Activated T-helper 17 cell treated with anti-CD3 and anti-CD28 coated beads, Interleukin-2, amount 50 U/mL, for 72 hours (primary cell): ENCODE data around the gene ARHGDIB. TPM values are rescaled to one million over a fixed set of nuclear protein-coding genes. Genes with fewer than 3 reads are reported as not detected.

Source experiments
- ATAC-seq: fragments of 150-1000 bp; cut with Tn5 transposase; replicated peaks from 2 replicates; pipeline ENCODE4 v1.10.0; 2021; ENCODE audit warnings: mild to moderate bottlenecking, moderate library complexity
- H3K27ac Mint-ChIP-seq: one replicate; pipeline ENCODE4 v1.8.0; 2022; ENCODE audit warnings: mixed read lengths
- H3K27me3 Mint-ChIP-seq: one replicate; pipeline ENCODE4 v1.8.0; 2022; ENCODE audit warnings: mixed read lengths
- H3K36me3 Mint-ChIP-seq: one replicate; pipeline ENCODE4 v1.8.0; 2022; ENCODE audit warnings: low read depth, mild to moderate bottlenecking, mixed read lengths
- H3K4me1 Mint-ChIP-seq: one replicate; pipeline ENCODE4 v1.8.0; 2022; ENCODE audit warnings: mixed read lengths
- H3K4me3 Mint-ChIP-seq: one replicate; pipeline ENCODE4 v1.8.0; 2022; ENCODE audit warnings: mild to moderate bottlenecking, mixed read lengths
- H3K9me3 Mint-ChIP-seq: one replicate; pipeline ENCODE4 v1.8.0; 2022; ENCODE audit warnings: mixed read lengths
- total RNA-seq, 2 donors: library from RNA; stranded (reverse); gene quantifications; one replicate each; pipeline ENCODE4 v1.2.3, GENCODE V29; 2022

The ARHGDIB gene
- 100 to 1,000 TPM; 691 to 930 TPM for total RNA-seq

DNA sequence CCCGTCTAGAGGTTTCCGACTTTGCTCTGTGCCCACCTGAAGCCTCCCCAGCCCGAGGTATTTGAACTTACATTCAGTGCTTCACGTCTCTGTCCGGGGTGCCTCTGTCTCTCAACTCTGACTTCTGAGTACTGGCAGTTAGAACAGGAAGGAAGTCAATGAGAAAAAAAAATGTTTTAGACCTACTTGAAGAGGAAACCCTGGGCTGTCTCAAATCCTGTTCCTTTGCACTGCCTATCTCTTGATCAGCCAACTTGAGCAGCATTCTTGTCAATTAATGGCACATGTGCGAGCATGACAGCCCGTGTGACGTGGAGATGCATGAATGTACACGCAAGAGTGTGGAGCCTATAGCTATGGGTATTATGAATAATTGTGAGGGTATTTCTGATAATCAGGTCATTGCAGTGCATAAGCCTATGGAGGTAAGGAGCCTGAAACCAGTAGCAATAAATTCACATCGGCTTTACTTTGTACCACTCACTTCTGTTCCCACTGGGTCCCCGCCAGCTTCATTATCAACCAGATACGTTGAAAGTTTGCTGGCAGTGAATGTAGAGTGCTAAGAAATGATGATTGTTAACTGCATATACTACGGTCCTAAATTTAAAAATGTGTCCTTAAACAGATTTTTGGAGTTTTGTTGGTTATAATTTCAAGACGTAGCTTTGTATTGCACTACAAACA is at the start of gene ARHGDIB:
Gene ARHGDIB (minus strand): TSS at position 136 of the 687 bp plus-strand sequence. CDS start 10,889 bp downstream, outside the sequence.
- peak within 1 kb of the TSS; percentile 81 for H3K4me3 Mint-ChIP-seq
- H3K9me3 Mint-ChIP-seq: no peaks in the 10 kb centered on the region
- peak; percentile 68 for ATAC-seq
- H3K27ac Mint-ChIP-seq: peak within 1 kb of the TSS; percentile 93
- H3K36me3 Mint-ChIP-seq: peaks cover 51% of the 10 kb centered on the region
- H3K27me3 Mint-ChIP-seq: no peaks in the 10 kb centered on the region
- H3K4me1 Mint-ChIP-seq: peaks cover 34% of the 10 kb centered on the region

GRCh38 chr12:15011162-15011561 is 49.8 kb upstream of the ARHGDIB start:
- no peak for ATAC-seq

DNA sequence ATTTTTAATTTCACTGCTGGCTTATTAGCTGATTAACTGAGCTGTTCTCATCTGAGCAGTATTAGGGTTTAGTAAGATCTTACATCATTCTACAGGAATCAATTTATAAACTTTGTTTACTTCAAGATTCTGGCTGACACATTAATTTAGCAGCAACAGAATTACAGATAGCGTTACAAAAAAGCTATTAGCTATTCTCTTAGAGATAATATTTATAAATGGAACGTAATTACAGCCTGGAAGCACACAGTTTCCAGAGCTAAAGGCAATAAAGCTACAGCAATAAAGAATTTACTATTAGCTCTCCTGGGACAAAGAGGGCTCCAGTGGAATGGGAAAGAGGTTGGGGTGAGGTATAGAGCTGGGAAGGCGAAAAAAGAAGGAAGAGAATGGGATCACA is 46.1 kb upstream of the ARHGDIB start:
- H3K27me3 Mint-ChIP-seq: peaks cover 27% of the 10 kb centered on the region
- H3K36me3 Mint-ChIP-seq: no peaks in the 10 kb centered on the region
- H3K4me1 Mint-ChIP-seq: no peaks in the 10 kb centered on the region
- H3K4me3 Mint-ChIP-seq: no peak overlapping the region
- no peak overlapping the region for H3K27ac Mint-ChIP-seq
- H3K9me3 Mint-ChIP-seq: no peaks in the 10 kb centered on the region
- ATAC-seq: no peak

More at GRCh38 chr12:15011162-15011561, 49.8 kb upstream of the ARHGDIB start:
- Mint-ChIP-seq H3K9me3 (no peaks in the 10 kb centered on the region), H3K27me3 (peaks cover 17% of the 10 kb centered on the region), H3K27ac (no peak overlapping the region), H3K4me3 (no peak overlapping the region), H3K36me3 (no peaks in the 10 kb centered on the region), H3K4me1 (no peaks in the 10 kb centered on the region)

- H3K4me3 Mint-ChIP-seq: no peak overlapping the region
- H3K9me3 Mint-ChIP-seq: no peaks in the 10 kb centered on the region
- ATAC-seq: no peak
- H3K36me3 Mint-ChIP-seq: no peaks in the 10 kb centered on the region
- H3K27ac Mint-ChIP-seq: no peak overlapping the region
- no peaks in the 10 kb centered on the region for H3K4me1 Mint-ChIP-seq
- peaks cover 31% of the 10 kb centered on the region for H3K27me3 Mint-ChIP-seq
Observed at GRCh38 chr12:15005064-15005463, 43.7 kb upstream of the ARHGDIB start.

GRCh38 chr12:15004421-15004820 is 43.0 kb upstream of the ARHGDIB start:
- H3K27ac Mint-ChIP-seq: no peak overlapping the region
- no peaks in the 10 kb centered on the region for H3K4me1 Mint-ChIP-seq
- H3K27me3 Mint-ChIP-seq: peaks cover 27% of the 10 kb centered on the region
- no peaks in the 10 kb centered on the region for H3K36me3 Mint-ChIP-seq
- H3K9me3 Mint-ChIP-seq: no peaks in the 10 kb centered on the region
- ATAC-seq: no peak
- no peak overlapping the region for H3K4me3 Mint-ChIP-seq

DNA sequence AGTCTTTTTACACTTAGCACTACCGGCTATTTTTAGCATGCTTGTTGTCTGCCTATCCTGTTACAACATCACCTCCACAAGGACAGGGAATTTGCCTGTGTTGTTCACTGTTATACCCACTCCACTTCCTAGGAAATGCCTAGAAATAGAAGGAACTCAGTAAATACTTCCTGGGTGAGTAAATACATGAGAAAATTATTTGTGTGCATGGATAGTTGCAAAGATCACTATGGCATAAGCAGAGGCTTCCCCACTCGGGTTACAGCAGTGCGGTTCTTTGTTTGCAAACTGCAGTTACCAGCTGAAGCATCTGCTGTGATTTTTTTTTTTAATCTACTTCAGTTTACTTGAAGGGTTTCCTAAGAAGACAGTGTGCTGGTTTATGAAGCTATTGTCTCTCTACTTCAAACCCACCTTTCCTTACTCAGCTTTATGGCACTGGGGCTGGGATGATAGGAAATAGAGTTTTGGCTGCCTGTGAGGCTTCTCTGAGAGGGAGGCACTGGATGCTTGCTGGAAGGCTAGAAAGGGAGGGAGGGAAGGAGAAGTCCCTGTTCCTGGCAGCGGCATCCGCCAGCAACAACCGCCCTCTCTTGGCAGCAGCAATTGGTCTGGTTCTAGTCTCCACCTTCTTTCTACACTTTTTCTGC is 40.5 kb upstream of the ARHGDIB start:
- peaks cover 20% of the 10 kb centered on the region for H3K27me3 Mint-ChIP-seq
- H3K36me3 Mint-ChIP-seq: no peaks in the 10 kb centered on the region
- H3K27ac Mint-ChIP-seq: no peak overlapping the region

GRCh38 chr12:15000575-15000974 is 39.2 kb upstream of the ARHGDIB start:
- H3K27me3 Mint-ChIP-seq: peaks cover 12% of the 10 kb centered on the region

More for the DNA sequence above, 40.5 kb upstream of the ARHGDIB start:
- no peak for ATAC-seq
- no peaks in the 10 kb centered on the region for H3K4me1 Mint-ChIP-seq
- no peaks in the 10 kb centered on the region for H3K9me3 Mint-ChIP-seq
- no peak overlapping the region for H3K4me3 Mint-ChIP-seq

GRCh38 chr12:14999695-15000365 is 38.4 kb upstream of the ARHGDIB start:
- no peaks in the 10 kb centered on the region for H3K9me3 Mint-ChIP-seq
- peaks cover 11% of the 10 kb centered on the region for H3K27me3 Mint-ChIP-seq
- H3K4me3 Mint-ChIP-seq: no peak overlapping the region
- H3K27ac Mint-ChIP-seq: no peak overlapping the region
- no peak for ATAC-seq
- H3K36me3 Mint-ChIP-seq: no peaks in the 10 kb centered on the region
- H3K4me1 Mint-ChIP-seq: no peaks in the 10 kb centered on the region

More at GRCh38 chr12:15000575-15000974, 39.2 kb upstream of the ARHGDIB start:
- H3K36me3 Mint-ChIP-seq: no peaks in the 10 kb centered on the region
- ATAC-seq: no peak
- no peak overlapping the region for H3K4me3 Mint-ChIP-seq
- H3K4me1 Mint-ChIP-seq: no peaks in the 10 kb centered on the region
- H3K9me3 Mint-ChIP-seq: no peaks in the 10 kb centered on the region
- no peak overlapping the region for H3K27ac Mint-ChIP-seq

DNA sequence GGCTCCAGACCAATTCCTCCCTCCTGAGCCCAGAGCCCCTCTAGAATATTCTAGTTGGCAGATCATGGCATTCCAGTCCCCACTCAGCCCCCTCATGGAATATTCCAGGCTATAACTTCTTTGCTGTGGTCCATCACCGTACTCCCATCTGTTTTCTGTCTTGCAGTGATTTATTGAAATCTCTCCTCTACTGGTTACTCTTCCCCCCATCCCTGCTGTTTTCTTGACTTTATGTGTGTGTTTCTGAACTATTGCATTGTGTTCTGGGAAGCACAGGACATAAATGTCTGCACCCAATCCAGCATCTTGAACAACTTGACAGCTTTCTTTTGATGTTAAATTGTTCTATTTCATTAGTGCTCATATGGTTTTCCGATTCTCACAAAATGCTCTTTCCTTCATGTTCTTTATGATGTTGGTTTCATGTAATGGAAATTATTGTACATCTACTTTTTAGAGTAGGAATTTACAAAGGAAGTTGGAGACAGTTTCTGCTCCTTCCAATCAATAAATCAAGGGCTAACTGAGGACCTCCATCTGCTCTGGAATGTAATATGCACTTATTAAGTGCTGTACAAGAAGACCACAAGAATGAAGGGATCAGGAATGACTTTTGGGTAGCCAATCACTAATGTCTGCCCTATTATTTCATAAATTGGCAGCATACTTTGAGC is 37.8 kb upstream of the ARHGDIB start:
- Mint-ChIP-seq H3K27me3 (peaks cover 7% of the 10 kb centered on the region), H3K36me3 (no peaks in the 10 kb centered on the region), H3K4me1 (no peaks in the 10 kb centered on the region), H3K9me3 (no peaks in the 10 kb centered on the region), H3K4me3 (no peak overlapping the region), H3K27ac (no peak overlapping the region)
- no peak for ATAC-seq

- Mint-ChIP-seq H3K27me3 (peaks cover 7% of the 10 kb centered on the region), H3K27ac (no peak overlapping the region), H3K4me1 (peaks cover 6% of the 10 kb centered on the region), H3K4me3 (no peak overlapping the region), H3K36me3 (no peaks in the 10 kb centered on the region), H3K9me3 (no peaks in the 10 kb centered on the region)
- ATAC-seq: no peak
Observed at GRCh38 chr12:14997998-14998397, 36.6 kb upstream of the ARHGDIB start.

DNA sequence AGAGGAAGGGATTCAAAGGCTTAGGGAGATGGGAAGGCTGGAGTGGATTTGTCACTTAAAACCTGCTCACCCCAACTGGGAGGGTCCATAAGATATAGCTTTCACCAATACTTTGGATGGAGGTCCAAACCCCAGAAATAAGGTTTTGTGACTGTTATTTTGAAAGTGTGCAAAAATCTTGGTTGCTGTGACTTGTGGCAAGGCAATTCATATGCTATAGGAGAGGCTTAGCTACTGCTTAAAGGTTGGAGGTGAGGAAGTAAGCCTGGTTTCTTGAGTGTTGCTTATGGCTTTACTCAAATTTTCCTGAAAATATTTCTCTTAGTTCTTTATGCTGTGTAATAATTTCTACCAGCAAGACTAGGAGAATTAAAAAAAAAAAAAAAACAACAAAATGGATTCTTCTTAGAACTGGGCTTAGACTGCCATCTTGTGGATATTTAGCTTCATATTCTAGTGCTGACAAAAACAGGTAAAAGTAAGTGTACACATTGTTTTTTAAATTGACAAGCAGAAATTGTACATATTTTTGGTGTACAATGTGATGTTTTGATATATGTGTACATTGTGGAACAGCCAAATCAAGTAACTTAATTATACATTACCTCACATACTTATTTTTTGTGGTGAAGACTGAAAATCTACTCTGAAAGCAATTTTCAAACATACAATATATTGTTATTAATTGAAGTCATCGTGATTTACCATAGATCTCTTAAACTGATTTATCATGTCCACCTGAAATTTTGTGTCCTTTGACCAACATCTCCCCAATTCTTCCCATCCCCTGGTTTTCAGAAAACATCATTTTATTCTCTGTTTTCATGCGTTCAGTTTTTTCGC is 34.4 kb upstream of the ARHGDIB start:
- H3K27ac Mint-ChIP-seq: peak overlapping the region; percentile 39
- peaks cover 5% of the 10 kb centered on the region for H3K9me3 Mint-ChIP-seq
- ATAC-seq: peak; percentile 49
- no peaks in the 10 kb centered on the region for H3K36me3 Mint-ChIP-seq
- peaks cover 3% of the 10 kb centered on the region for H3K27me3 Mint-ChIP-seq
- H3K4me1 Mint-ChIP-seq: peaks cover 6% of the 10 kb centered on the region
- peak overlapping the region; percentile 9 for H3K4me3 Mint-ChIP-seq

GRCh38 chr12:14994610-14995009 is 33.2 kb upstream of the ARHGDIB start:
- Mint-ChIP-seq H3K36me3 (no peaks in the 10 kb centered on the region), H3K9me3 (peaks cover 5% of the 10 kb centered on the region), H3K4me3 (peak overlapping the region; percentile 9), H3K27me3 (peaks cover 3% of the 10 kb centered on the region), H3K27ac (peak overlapping the region; percentile 72), H3K4me1 (peaks cover 6% of the 10 kb centered on the region)
- no peak for ATAC-seq

- Mint-ChIP-seq H3K27ac (peak overlapping the region; percentile 72), H3K27me3 (no peaks in the 10 kb centered on the region), H3K36me3 (no peaks in the 10 kb centered on the region), H3K4me3 (peak overlapping the region; percentile 9), H3K9me3 (peaks cover 5% of the 10 kb centered on the region), H3K4me1 (peaks cover 6% of the 10 kb centered on the region)
- ATAC-seq: peak; percentile 67
Observed at GRCh38 chr12:14993537-14994266, 32.3 kb upstream of the ARHGDIB start.
